HFFc6 (cell line): ENCODE data around the gene TOR2A. TPM values are rescaled to one million over a fixed set of nuclear protein-coding genes. Genes with fewer than 3 reads are reported as not detected.

Experiments
- DNase-seq: peaks from one replicate; pipeline ENCODE4 v3.0.0-alpha.2; 2018
- H3K27ac Mint-ChIP-seq: 2 replicates; pipeline ENCODE4 v1.8.0; 2020; ENCODE audit warnings: mild to moderate bottlenecking, mixed read lengths
- H3K27me3 Mint-ChIP-seq: 2 replicates; pipeline ENCODE4 v1.8.0; 2021; ENCODE audit warnings: mild to moderate bottlenecking, moderate library complexity, mixed read lengths; ENCODE audit not compliant: insufficient read depth
- H3K36me3 Mint-ChIP-seq: 2 replicates; pipeline ENCODE4 v1.8.0; 2021; ENCODE audit warnings: low read depth, mixed read lengths
- H3K4me1 Mint-ChIP-seq: 2 replicates; pipeline ENCODE4 v1.8.0; 2020; ENCODE audit warnings: low read depth, mixed read lengths
- H3K4me3 Mint-ChIP-seq: 2 replicates; pipeline ENCODE4 v1.8.0; 2020; ENCODE audit warnings: mild to moderate bottlenecking, moderate library complexity, mixed read lengths
- H3K9me3 Mint-ChIP-seq: 2 replicates; pipeline ENCODE4 v1.8.0; 2020; ENCODE audit warnings: mild to moderate bottlenecking, mixed read lengths
- CTCF ChIP-seq: fragments of 200-600 bp; sonication (generic); IDR thresholded peaks from 2 replicates; pipeline ENCODE4 v1.5.0; 2021; ENCODE audit warnings: antibody characterized with exemption, mild to moderate bottlenecking
- total RNA-seq, 6 experiments: library from RNA; stranded (reverse); fragmentation: NEBNext Ultra II Directional; extraction: Animal tissue kit (Norgen Biotek cat#: 25700); gene quantifications; 2 replicates in 1 of 6; 3 replicates in 5 of 6; pipeline ENCODE4 v1.2.3, GENCODE V29; 2021

Gene TOR2A
- total RNA-seq, 6 experiments from 2014 or later, result 6.6 to 8.3 (median 8.1) TPM

- Mint-ChIP-seq H3K27me3 (peaks cover 5% of the 10 kb centered on the region), H3K27ac (no peak within 1 kb of the TSS), H3K4me3 (no peak within 1 kb of the TSS), H3K4me1 (no peaks in the 10 kb centered on the region), H3K36me3 (peaks cover 9% of the 10 kb centered on the region; the same call in 1 of the 2 replicates), H3K9me3 (peaks cover 4% of the 10 kb centered on the region; the same call in 1 of the 2 replicates)
- DNase-seq, result no peak
- TF ChIP-seq CTCF, result no peak
Observed at GRCh38 chr9:127706836-127707241, 28.3 kb downstream of the TOR2A start, which contains the start of gene CFAP157. TSS of gene CFAP157 (plus strand) at chr9:127706988. CDS start at chr9:127707032, 44 bp downstream.

- H3K36me3 Mint-ChIP-seq, result peaks cover 9% of the 10 kb centered on the region; the same call in 1 of the 2 replicates
- H3K4me3 Mint-ChIP-seq, result no peak overlapping the region
- peaks cover 5% of the 10 kb centered on the region for H3K27me3 Mint-ChIP-seq
- peaks cover 4% of the 10 kb centered on the region; the same call in 1 of the 2 replicates for H3K9me3 Mint-ChIP-seq
- TF ChIP-seq CTCF, result no peak
- H3K4me1 Mint-ChIP-seq, result no peaks in the 10 kb centered on the region
- no peak for DNase-seq
- H3K27ac Mint-ChIP-seq, result no peak overlapping the region
Observed at GRCh38 chr9:127705577-127706379, 29.3 kb downstream of the TOR2A start.

- peaks cover 13% of the 10 kb centered on the region for H3K4me1 Mint-ChIP-seq
- H3K27me3 Mint-ChIP-seq, result peaks cover 3% of the 10 kb centered on the region
- TF ChIP-seq CTCF, result no peak
- no peak for DNase-seq
- H3K27ac Mint-ChIP-seq, result no peak overlapping the region
- H3K4me3 Mint-ChIP-seq, result no peak overlapping the region
- peaks cover under 1% of the 10 kb centered on the region; the same call in 1 of the 2 replicates for H3K36me3 Mint-ChIP-seq
- peaks cover under 1% of the 10 kb centered on the region; the same call in 1 of the 2 replicates for H3K9me3 Mint-ChIP-seq
Observed at GRCh38 chr9:127703289-127703946, 31.7 kb downstream of the TOR2A start.

GRCh38 chr9:127700594-127701255 lies 34.4 kb downstream of the TOR2A start:
- Mint-ChIP-seq H3K36me3 (no peaks in the 10 kb centered on the region), H3K27me3 (peaks cover 3% of the 10 kb centered on the region), H3K9me3 (no peaks in the 10 kb centered on the region), H3K4me3 (no peak overlapping the region), H3K4me1 (peaks cover 23% of the 10 kb centered on the region), H3K27ac (no peak overlapping the region)
- no peak for TF ChIP-seq CTCF
- DNase-seq, result no peak

- H3K36me3 Mint-ChIP-seq, result no peaks in the 10 kb centered on the region
- no peak for DNase-seq
- H3K9me3 Mint-ChIP-seq, result no peaks in the 10 kb centered on the region
- H3K27me3 Mint-ChIP-seq, result peaks cover 3% of the 10 kb centered on the region
- H3K27ac Mint-ChIP-seq, result no peak overlapping the region
- peaks cover 29% of the 10 kb centered on the region for H3K4me1 Mint-ChIP-seq
- H3K4me3 Mint-ChIP-seq, result no peak overlapping the region; the same call in 1 of the 2 replicates
- TF ChIP-seq CTCF, result no peak
Observed at GRCh38 chr9:127700140-127700539, 35.0 kb downstream of the TOR2A start.
